Mucosa of descending colon (tissue), 3 donors: ENCODE results near the gene HCAR3. TPM values are rescaled to one million over a fixed set of nuclear protein-coding genes. Genes with fewer than 3 reads are reported as not detected.

Experiments used
- ATAC-seq: fragments of 200-7000 bp; cut with Tn5 transposase; one replicate; pipeline ENCODE4 v1.9.1; 2020; ENCODE audit warnings: mild to moderate bottlenecking, moderate library complexity
- DNase-seq, 3 donors: peaks; one replicate each; pipeline ENCODE4 v3.0.0-alpha.2; 2020
- H3K36me3 ChIP-seq: fragments of 200-600 bp; one replicate; pipeline ENCODE4 v1.8.0; 2021; ENCODE audit warnings: low read depth, mild to moderate bottlenecking
- H3K4me1 ChIP-seq: fragments of 200-600 bp; one replicate; pipeline ENCODE4 v1.8.0; 2021; ENCODE audit warnings: low read depth, mild to moderate bottlenecking
- H3K4me3 ChIP-seq: fragments of 200-600 bp; one replicate; pipeline ENCODE4 v1.8.0; 2021; ENCODE audit warnings: mild to moderate bottlenecking
- H3K9me3 ChIP-seq: fragments of 200-600 bp; one replicate; pipeline ENCODE4 v1.8.0; 2021; ENCODE audit warnings: mild to moderate bottlenecking
- CTCF ChIP-seq: fragments of 200-600 bp; IDR thresholded peaks from one replicate; pipeline ENCODE4 v1.8.0; 2022; ENCODE audit warnings: antibody characterized with exemption, mild to moderate bottlenecking
- intact Hi-C, 2 donors: fragments of 100-400 bp; cut with DNase I in 1 of 2; cut with micrococcal nuclease in 1 of 2; formaldehyde crosslinking; loops; one replicate each; pipeline versions ENCODE4 v1.11.0 to v1.11.1; 2022; cut with DNase I, micrococcal nuclease
- total RNA-seq, 3 donors: library from RNA; stranded (reverse); fragmentation: NEBNext Ultra II Directional in 2 of 3; extraction: Animal tissue kit (Norgen Biotek cat#: 25700) in 2 of 3; gene quantifications; one replicate each; pipeline versions ENCODE4 v1.2.1 to v1.2.4, GENCODE V29; 2021 to 2023
- donor health status: DM: no; HTN: no; CAD: no; lungs with moderate emphysema.
- donor health status: DM: no; HTN: no; CAD: no.
- donor health status: DM: no; HTN: yes; CAD: no.

The HCAR3 gene
- total RNA-seq, 3 donors from 2014 or later, result 1.6 TPM; not detected in 2

GRCh38 chr12:122732611-122733010 lies 16.0 kb upstream of the HCAR3 start:
- Histone ChIP-seq H3K4me3 (no peak overlapping the region), H3K4me1 (no peaks in the 10 kb centered on the region), H3K9me3 (no peaks in the 10 kb centered on the region), H3K36me3 (no peaks in the 10 kb centered on the region)
- DNase-seq, result no peak
- intact Hi-C loops, result no loop called here
- ATAC-seq, result no peak
- TF ChIP-seq CTCF, result no peak

- no peaks in the 10 kb centered on the region for H3K36me3 ChIP-seq
- no peak for TF ChIP-seq CTCF
- no peak for ATAC-seq
- no peaks in the 10 kb centered on the region for H3K9me3 ChIP-seq
- DNase-seq, result no peak
- no peaks in the 10 kb centered on the region for H3K4me1 ChIP-seq
- intact Hi-C loops, result no loop called here
- H3K4me3 ChIP-seq, result no peak overlapping the region
These were observed 15.6 kb upstream of the HCAR3 start for GRCh38 chr12:122732170-122732569.

GRCh38 chr12:122730215-122731014 lies 13.8 kb upstream of the HCAR3 start, which contains the start of gene HCAR1:
HCAR1 (minus strand) TSS chr12:122730844; CDS start chr12:122730339, 505 bp downstream.
- Histone ChIP-seq H3K4me1 (no peaks in the 10 kb centered on the region), H3K9me3 (no peaks in the 10 kb centered on the region), H3K36me3 (no peaks in the 10 kb centered on the region), H3K4me3 (no peak within 1 kb of the TSS)
- DNase-seq (no peak), ATAC-seq (peak; percentile 40)
- intact Hi-C loops, result no loop called here
- no peak for TF ChIP-seq CTCF

GRCh38 chr12:122729583-122730214 lies 13.1 kb upstream of the HCAR3 start:
- Histone ChIP-seq H3K9me3 (no peaks in the 10 kb centered on the region), H3K4me3 (no peak overlapping the region), H3K36me3 (no peaks in the 10 kb centered on the region), H3K4me1 (no peaks in the 10 kb centered on the region)
- ATAC-seq (no peak), DNase-seq (no peak)
- intact Hi-C loops, result no loop called here
- TF ChIP-seq CTCF, result no peak

- ATAC-seq (no peak), DNase-seq (no peak)
- Histone ChIP-seq H3K36me3 (no peaks in the 10 kb centered on the region), H3K9me3 (no peaks in the 10 kb centered on the region), H3K4me3 (no peak overlapping the region), H3K4me1 (no peaks in the 10 kb centered on the region)
- intact Hi-C loops, result no loop called here
- TF ChIP-seq CTCF, result no peak
These were observed 9.5 kb upstream of the HCAR3 start for GRCh38 chr12:122726080-122726558.
